ENCODE measurements around the gene BCAS3.
A peak's percentile ranks its signal among the peaks of the same experiment; 100 is the strongest.

The BCAS3 gene

DNA sequence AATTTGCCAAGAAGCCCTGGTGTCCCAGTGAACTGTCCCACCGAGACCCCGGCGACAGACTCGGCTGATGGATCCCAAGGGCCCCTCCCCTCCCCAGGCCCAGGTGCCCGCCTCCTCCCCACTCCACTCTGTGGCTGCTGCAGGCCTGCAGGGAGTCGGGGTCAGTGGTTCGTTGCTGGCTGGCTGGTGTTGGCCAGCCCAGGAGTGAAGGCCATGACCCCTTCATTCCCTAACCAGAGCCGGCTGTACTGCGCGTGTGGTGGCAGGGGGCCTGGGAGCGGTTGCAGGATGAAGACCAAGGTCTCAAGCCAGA, 712.8 kb downstream of the BCAS3 start:
- DNase-seq (ENCODE audit: low read depth): no peak
- no peak overlapping the region for H3K4me3 ChIP-seq (ENCODE audit: low read length)
- TF ChIP-seq, protein P1, sequence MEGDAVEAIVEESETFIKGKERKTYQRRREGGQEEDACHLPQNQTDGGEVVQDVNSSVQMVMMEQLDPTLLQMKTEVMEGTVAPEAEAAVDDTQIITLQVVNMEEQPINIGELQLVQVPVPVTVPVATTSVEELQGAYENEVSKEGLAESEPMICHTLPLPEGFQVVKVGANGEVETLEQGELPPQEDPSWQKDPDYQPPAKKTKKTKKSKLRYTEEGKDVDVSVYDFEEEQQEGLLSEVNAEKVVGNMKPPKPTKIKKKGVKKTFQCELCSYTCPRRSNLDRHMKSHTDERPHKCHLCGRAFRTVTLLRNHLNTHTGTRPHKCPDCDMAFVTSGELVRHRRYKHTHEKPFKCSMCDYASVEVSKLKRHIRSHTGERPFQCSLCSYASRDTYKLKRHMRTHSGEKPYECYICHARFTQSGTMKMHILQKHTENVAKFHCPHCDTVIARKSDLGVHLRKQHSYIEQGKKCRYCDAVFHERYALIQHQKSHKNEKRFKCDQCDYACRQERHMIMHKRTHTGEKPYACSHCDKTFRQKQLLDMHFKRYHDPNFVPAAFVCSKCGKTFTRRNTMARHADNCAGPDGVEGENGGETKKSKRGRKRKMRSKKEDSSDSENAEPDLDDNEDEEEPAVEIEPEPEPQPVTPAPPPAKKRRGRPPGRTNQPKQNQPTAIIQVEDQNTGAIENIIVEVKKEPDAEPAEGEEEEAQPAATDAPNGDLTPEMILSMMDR (conservative IDR thresholded peaks at IDR 0.05; ENCODE audit: low read depth, low read length): no peak

DNA sequence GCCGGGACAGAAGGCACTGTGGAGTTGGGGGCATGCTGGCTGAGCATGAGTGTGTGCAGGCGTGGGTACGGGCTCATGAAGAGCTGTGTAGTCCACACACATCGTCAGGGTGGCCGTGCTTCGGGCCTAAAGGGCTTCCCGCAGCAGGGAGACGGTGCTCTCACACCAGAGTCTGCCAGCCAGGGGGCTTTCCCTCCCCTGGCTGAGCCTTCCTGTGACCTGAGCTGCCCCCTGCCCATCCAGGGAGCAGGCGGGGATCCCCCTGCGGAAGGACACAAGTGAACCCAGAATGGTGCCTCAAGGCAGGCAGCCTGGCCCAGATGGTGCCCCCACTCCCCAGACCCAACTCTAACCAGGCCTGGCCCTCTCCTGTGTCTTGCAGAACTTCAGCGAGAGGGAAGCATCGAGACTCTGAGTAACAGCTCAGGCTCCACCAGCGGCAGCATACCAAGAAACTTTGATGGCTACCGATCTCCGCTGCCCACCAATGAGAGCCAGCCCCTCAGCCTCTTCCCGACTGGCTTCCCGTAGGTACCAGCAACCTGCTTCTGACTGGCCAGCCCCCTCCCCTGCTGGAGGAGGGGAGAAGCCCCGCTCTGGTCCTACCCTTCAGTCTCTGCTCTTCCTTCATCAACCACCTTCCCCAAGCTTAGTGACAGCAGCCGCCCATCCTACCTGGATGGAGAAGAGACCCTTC, 714.1 kb downstream of the BCAS3 start:
- TF ChIP-seq, protein P1 (conservative IDR thresholded peaks at IDR 0.05; ENCODE audit: low read depth, low read length): no peak
- no peak overlapping the region for H3K4me3 ChIP-seq (ENCODE audit: low read length)
- no peak for DNase-seq (ENCODE audit: low read depth)

DNA sequence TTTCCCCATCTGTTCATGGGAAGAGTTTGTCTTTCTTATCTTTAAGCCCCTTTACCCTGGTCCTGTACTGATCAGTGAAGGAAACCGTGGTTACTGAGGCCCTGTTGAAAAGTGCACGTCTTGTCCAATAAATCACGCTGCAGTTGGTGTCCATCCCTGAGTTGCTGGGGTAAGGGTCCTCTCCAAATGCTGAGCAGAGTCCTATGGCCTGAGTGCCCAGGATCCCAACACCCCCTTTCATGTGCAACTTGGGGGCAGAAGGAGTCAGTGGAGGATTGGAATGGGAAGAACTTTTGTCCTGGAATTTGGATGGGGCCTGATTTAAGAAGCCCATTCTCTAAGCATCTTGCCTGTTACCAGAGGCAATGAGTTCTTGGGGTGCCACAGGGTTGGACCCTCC, 715.0 kb downstream of the BCAS3 start:
- TF ChIP-seq, protein P1 (conservative IDR thresholded peaks at IDR 0.05; ENCODE audit: low read depth, low read length): no peak
- DNase-seq (ENCODE audit: low read depth): no peak
- no peak overlapping the region for H3K4me3 ChIP-seq (ENCODE audit: low read length)

DNA sequence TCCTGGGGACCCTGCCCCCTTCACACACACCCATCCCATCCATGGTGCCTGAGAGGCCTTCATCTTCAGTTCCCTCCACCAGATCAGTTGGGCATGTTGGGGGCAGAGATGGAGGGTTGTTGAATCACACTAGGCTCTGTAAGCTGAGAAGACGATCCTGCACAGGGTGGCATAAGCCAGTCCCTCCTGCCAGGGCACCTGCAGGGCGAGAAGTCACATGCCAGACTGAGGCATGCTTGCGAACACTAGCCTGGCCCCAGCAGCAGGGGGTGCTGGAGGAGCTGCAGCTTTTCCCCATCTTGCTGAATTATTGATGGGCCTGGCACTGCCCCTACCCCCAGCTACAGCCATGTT, 715.9 kb downstream of the BCAS3 start:
- no peak overlapping the region for H3K4me3 ChIP-seq (ENCODE audit: low read length)
- DNase-seq (ENCODE audit: low read depth): no peak
- TF ChIP-seq, protein P1 (conservative IDR thresholded peaks at IDR 0.05; ENCODE audit: low read depth, low read length): peak; percentile 38

DNA sequence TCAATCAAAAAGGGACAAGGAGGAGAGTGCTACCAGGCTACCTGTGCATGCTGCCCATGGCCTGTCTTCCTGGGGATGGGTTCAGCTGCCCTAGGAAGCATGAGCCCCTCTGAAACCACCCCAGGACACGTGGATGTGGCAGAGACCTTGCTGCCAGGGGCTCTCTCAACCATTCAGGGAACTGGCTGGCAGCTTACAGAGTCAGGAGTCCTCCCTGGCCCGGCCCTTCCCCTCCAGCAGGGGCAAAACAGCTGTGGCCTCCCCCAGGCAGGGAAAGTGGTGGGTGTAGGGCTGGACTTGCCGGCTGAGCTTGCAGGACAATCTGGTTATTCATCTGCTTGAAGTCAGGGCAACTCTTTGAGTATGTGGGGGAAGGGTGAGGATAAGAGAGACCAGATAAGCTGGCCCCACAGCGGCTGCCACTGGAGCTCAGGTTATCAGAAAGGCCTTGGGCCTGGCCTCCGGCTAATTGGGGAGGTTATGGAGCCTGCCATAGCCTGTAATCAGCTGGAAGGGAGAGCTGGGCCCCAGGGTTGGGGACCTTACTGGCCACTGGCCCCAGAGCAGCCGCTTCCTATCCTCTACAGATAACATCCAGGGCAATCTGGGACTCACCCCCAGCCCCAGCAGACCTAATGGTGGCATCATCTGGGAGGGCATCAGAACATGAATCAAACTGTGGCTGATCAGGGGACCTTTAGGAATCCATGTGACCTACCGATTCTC, 716.4 kb downstream of the BCAS3 start:
- no peak for DNase-seq (ENCODE audit: low read depth)
- TF ChIP-seq, protein P1 (conservative IDR thresholded peaks at IDR 0.05; ENCODE audit: low read depth, low read length): no peak
- H3K4me3 ChIP-seq (ENCODE audit: low read length): no peak overlapping the region

DNA sequence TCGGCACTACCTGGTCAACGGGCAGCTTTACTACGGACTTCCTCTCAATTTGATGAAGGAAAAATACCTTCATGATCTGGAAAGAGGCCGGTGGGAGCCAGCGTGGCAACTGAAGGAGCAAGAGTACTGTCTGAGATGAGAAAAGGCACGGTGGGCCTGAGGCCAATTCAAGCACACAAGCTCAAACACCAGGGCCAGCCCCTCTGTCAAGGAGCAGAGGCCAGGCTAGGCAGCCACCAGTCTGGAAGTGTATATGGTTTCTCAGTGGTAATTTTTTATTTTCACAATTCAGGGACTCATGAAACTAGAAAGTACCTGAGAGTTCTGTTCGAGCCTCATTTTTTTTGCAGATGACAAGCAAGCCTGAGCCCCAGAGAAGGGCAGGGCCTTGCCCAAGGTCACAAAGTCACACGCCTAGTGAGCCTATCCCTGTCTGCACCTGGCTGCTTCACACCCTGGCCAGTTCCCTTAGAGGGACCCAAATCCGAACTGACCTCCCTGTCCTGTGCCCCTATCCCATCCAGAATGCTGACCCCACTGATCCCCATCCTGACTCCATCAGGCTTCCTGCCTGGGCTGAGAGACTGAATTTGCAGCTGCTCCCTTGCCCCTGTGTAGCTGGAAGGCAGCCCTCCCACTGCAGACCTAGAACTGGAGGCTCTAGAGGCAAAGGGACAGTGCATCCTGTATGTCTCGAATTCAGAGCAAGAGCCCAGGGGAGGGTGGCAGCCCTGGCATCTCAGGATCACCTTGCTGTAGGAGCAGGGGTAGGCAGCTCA, 717.2 kb downstream of the BCAS3 start:
- TF ChIP-seq, protein P1 (conservative IDR thresholded peaks at IDR 0.05; ENCODE audit: low read depth, low read length): no peak
- H3K4me3 ChIP-seq (ENCODE audit: low read length): no peak overlapping the region
- DNase-seq (ENCODE audit: low read depth): no peak
